ENCODE results near the gene NKTR. TPM values are rescaled to one million over a fixed set of nuclear protein-coding genes. Genes with fewer than 3 reads are reported as not detected.

The NKTR gene
- polyA plus RNA-seq, 1 donor from 2014 or later, result 242 TPM

DNA sequence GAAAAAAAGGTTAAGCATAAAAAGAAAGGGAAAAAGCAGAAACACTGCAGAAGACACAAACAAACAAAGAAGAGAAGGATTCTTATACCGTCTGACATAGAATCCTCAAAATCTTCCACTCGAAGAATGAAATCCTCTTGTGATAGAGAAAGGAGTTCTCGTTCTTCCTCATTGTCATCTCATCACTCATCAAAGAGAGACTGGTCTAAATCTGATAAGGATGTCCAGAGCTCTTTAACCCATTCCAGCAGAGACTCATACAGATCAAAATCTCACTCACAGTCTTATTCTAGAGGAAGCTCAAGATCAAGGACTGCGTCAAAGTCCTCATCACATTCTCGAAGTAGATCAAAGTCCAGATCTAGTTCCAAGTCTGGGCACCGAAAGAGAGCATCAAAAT, 36.5 kb downstream of the NKTR start:
- TF ChIP-seq RAD21 (conservative IDR thresholded peaks at IDR 0.05) (no peak), EP300 (conservative IDR thresholded peaks at IDR 0.05; ENCODE audit: poor library complexity, severe bottlenecking) (no peak), POLR2AphosphoS5 (IDR thresholded peaks at IDR 0.05) (no peak), TAF1 (IDR thresholded peaks at IDR 0.05; ENCODE audit: low read depth) (no peak), SMC3 (conservative IDR thresholded peaks at IDR 0.05; ENCODE audit: poor library complexity) (no peak), EZH2 (IDR thresholded peaks at IDR 0.05; ENCODE audit: borderline replicate concordance, insufficient read depth, low read length, poor library complexity, severe bottlenecking) (no peak), MXI1 (conservative IDR thresholded peaks at IDR 0.05; ENCODE audit: poor library complexity, severe bottlenecking) (no peak)
- TF ChIP-seq, protein P1, sequence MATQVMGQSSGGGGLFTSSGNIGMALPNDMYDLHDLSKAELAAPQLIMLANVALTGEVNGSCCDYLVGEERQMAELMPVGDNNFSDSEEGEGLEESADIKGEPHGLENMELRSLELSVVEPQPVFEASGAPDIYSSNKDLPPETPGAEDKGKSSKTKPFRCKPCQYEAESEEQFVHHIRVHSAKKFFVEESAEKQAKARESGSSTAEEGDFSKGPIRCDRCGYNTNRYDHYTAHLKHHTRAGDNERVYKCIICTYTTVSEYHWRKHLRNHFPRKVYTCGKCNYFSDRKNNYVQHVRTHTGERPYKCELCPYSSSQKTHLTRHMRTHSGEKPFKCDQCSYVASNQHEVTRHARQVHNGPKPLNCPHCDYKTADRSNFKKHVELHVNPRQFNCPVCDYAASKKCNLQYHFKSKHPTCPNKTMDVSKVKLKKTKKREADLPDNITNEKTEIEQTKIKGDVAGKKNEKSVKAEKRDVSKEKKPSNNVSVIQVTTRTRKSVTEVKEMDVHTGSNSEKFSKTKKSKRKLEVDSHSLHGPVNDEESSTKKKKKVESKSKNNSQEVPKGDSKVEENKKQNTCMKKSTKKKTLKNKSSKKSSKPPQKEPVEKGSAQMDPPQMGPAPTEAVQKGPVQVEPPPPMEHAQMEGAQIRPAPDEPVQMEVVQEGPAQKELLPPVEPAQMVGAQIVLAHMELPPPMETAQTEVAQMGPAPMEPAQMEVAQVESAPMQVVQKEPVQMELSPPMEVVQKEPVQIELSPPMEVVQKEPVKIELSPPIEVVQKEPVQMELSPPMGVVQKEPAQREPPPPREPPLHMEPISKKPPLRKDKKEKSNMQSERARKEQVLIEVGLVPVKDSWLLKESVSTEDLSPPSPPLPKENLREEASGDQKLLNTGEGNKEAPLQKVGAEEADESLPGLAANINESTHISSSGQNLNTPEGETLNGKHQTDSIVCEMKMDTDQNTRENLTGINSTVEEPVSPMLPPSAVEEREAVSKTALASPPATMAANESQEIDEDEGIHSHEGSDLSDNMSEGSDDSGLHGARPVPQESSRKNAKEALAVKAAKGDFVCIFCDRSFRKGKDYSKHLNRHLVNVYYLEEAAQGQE (IDR thresholded peaks at IDR 0.05; ENCODE audit: borderline replicate concordance), result no peak
- TF ChIP-seq, protein P2, sequence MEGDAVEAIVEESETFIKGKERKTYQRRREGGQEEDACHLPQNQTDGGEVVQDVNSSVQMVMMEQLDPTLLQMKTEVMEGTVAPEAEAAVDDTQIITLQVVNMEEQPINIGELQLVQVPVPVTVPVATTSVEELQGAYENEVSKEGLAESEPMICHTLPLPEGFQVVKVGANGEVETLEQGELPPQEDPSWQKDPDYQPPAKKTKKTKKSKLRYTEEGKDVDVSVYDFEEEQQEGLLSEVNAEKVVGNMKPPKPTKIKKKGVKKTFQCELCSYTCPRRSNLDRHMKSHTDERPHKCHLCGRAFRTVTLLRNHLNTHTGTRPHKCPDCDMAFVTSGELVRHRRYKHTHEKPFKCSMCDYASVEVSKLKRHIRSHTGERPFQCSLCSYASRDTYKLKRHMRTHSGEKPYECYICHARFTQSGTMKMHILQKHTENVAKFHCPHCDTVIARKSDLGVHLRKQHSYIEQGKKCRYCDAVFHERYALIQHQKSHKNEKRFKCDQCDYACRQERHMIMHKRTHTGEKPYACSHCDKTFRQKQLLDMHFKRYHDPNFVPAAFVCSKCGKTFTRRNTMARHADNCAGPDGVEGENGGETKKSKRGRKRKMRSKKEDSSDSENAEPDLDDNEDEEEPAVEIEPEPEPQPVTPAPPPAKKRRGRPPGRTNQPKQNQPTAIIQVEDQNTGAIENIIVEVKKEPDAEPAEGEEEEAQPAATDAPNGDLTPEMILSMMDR (IDR thresholded peaks at IDR 0.05; ENCODE audit: poor library complexity, severe bottlenecking), result no peak
- Histone ChIP-seq H3K4me2 (ENCODE audit: low read length) (no peak overlapping the region), H3F3A (ENCODE audit: insufficient read depth, low read length, poor library complexity, severe bottlenecking) (no peaks in the 10 kb centered on the region), H3K9me3 (ENCODE audit: low read length) (no peaks in the 10 kb centered on the region), H3K9ac (ENCODE audit: low read length) (no peak overlapping the region), H2AFZ (ENCODE audit: low read depth, low read length) (no peak overlapping the region), H3K36me3 (ENCODE audit: insufficient read depth, low read length) (peaks cover 15% of the 10 kb centered on the region), H3K9me2 (ENCODE audit: insufficient read depth, low read length) (no peaks in the 10 kb centered on the region), H3K27me3 (ENCODE audit: insufficient read depth, low read depth, low read length) (no peaks in the 10 kb centered on the region), H4K20me1 (ENCODE audit: insufficient read depth) (no peaks in the 10 kb centered on the region), H3K27ac (ENCODE audit: low read length) (no peak overlapping the region), H3K4me3 (ENCODE audit: low read length) (no peak overlapping the region), H3K79me2 (replicated peaks; ENCODE audit: insufficient read depth, low read length) (no peaks in the 10 kb centered on the region)

DNA sequence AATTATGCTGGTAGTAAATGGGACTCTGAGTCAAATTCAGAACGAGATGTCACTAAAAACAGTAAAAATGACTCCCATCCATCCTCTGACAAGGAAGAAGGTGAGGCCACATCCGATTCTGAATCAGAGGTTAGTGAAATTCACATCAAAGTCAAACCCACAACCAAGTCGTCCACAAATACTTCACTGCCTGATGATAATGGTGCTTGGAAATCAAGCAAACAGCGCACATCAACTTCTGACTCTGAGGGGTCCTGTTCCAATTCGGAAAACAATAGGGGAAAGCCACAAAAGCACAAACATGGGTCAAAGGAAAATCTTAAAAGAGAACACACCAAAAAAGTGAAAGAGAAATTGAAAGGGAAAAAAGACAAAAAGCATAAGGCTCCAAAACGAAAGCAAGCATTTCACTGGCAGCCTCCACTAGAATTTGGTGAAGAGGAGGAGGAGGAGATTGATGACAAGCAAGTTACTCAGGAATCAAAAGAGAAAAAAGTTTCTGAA, 37.9 kb downstream of the NKTR start:
- H3K27ac ChIP-seq (ENCODE audit: low read length), result no peak overlapping the region
- H3F3A ChIP-seq (ENCODE audit: insufficient read depth, low read length, poor library complexity, severe bottlenecking), result no peaks in the 10 kb centered on the region
- H3K36me3 ChIP-seq (ENCODE audit: insufficient read depth, low read length), result peaks cover 9% of the 10 kb centered on the region
- no peaks in the 10 kb centered on the region for H3K27me3 ChIP-seq (ENCODE audit: insufficient read depth, low read depth, low read length)
- H3K4me2 ChIP-seq (ENCODE audit: low read length), result no peak overlapping the region
- no peaks in the 10 kb centered on the region for H3K9me3 ChIP-seq (ENCODE audit: low read length)
- H3K4me3 ChIP-seq (ENCODE audit: low read length), result no peak overlapping the region
- no peaks in the 10 kb centered on the region for H3K9me2 ChIP-seq (ENCODE audit: insufficient read depth, low read length)
- H3K9ac ChIP-seq (ENCODE audit: low read length), result no peak overlapping the region
- TF ChIP-seq, protein P2 (IDR thresholded peaks at IDR 0.05; ENCODE audit: poor library complexity, severe bottlenecking), result no peak
- TF ChIP-seq SMC3 (conservative IDR thresholded peaks at IDR 0.05; ENCODE audit: poor library complexity) (no peak), POLR2AphosphoS5 (IDR thresholded peaks at IDR 0.05) (no peak), EP300 (conservative IDR thresholded peaks at IDR 0.05; ENCODE audit: poor library complexity, severe bottlenecking) (no peak), TAF1 (IDR thresholded peaks at IDR 0.05; ENCODE audit: low read depth) (no peak), MXI1 (conservative IDR thresholded peaks at IDR 0.05; ENCODE audit: poor library complexity, severe bottlenecking) (no peak), RAD21 (conservative IDR thresholded peaks at IDR 0.05) (no peak), EZH2 (IDR thresholded peaks at IDR 0.05; ENCODE audit: borderline replicate concordance, insufficient read depth, low read length, poor library complexity, severe bottlenecking) (no peak)
- TF ChIP-seq, protein P1 (IDR thresholded peaks at IDR 0.05; ENCODE audit: borderline replicate concordance), result no peak
- no peaks in the 10 kb centered on the region for H3K79me2 ChIP-seq (replicated peaks; ENCODE audit: insufficient read depth, low read length)
- H2AFZ ChIP-seq (ENCODE audit: low read depth, low read length), result no peak overlapping the region
- H4K20me1 ChIP-seq (ENCODE audit: insufficient read depth), result no peaks in the 10 kb centered on the region

All from neural cell (in vitro differentiated cells).